Neuron (in vitro differentiated cells): ENCODE measurements around the gene CCSER1.
"Not testable (repeated sequence)": the region's sequence is repeated elsewhere in the genome, so short reads cannot be mapped to it uniquely, and the experiment has no call there.

Experiments used
- H2AFZ ChIP-seq: one replicate; pipeline ENCODE4 v1.6.1; 2013; ENCODE audit warnings: low read depth, mild to moderate bottlenecking, inconsistent platforms, low read length, moderate library complexity
- H3K27me3 ChIP-seq: one replicate; pipeline ENCODE4 v1.6.1; 2013; ENCODE audit warnings: low read length; ENCODE audit not compliant: insufficient read depth
- H3K36me3 ChIP-seq: one replicate; pipeline ENCODE4 v1.6.1; 2013; ENCODE audit warnings: low read length; ENCODE audit not compliant: insufficient read depth
- H3K4me1 ChIP-seq: one replicate; pipeline ENCODE4 v1.6.1; 2013; ENCODE audit warnings: low read length; ENCODE audit not compliant: insufficient read depth
- H3K4me3 ChIP-seq: 2 replicates; pipeline ENCODE4 v1.5.1; 2013; ENCODE audit warnings: mild to moderate bottlenecking, low read length, moderate library complexity
- H3K9me3 ChIP-seq: one replicate; pipeline ENCODE4 v1.6.1; 2013; ENCODE audit warnings: low read length

CCSER1 gene

DNA sequence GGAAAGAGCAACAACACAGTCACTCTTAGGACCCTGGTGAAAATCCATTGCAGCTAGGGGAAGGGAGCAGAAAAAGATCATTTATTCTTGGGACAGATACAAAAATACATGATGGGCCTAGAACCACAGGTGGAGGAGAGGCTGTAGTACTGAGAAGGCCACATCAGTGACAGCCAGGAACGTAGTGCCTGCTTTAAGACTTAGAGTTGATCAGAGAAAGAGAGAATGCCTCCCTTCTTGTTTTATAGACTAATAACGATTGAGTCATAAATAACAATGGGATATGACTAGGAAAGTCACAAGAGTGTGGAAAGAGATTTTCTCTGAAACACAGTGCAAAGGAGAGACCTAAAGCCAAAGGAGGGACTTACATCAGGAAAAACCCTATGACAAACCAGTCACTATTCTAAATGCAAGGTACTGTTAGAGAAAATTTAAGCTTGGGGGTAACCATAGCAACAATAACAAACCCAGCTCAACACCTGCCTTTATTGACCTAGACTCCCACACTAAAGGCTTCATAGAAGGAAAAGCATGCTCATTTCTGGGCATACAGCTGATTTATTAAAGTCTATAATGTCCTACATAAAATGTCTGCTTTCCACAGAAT is 1161.6 kb downstream of the CCSER1 start:
- no peaks in the 10 kb centered on the region for H3K9me3 ChIP-seq
- H3K36me3 ChIP-seq: no peaks in the 10 kb centered on the region
- H3K4me3 ChIP-seq: no peak overlapping the region
- no peaks in the 10 kb centered on the region for H3K4me1 ChIP-seq
- no peak overlapping the region for H2AFZ ChIP-seq
- no peaks in the 10 kb centered on the region for H3K27me3 ChIP-seq

DNA sequence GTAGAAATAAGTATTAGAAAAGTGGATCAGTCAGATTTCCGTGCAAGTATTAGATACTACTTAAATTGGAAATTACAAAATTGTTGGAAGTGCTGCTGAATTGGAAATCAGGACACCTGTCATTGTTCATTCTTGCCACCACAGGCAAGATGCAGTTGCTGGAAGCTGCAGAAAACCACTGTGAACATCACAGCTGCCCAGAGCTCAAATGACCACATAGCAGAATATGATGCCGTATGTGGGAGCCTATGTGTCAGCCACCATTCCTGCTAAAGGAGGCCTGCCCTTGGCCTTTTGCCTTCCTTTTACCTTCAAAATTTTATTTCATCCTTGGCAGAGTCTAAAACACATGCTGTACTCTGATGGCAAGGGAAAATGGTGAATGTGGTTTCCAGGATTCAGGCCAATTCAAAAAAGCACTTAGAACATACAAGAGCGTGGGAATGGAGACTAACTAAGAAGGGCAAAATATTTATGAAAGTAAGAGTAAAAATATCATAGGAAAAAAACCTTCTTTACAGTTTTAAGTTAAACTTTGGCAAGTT is 1171.0 kb downstream of the CCSER1 start:
- Histone ChIP-seq H3K9me3 (no peaks in the 10 kb centered on the region), H3K4me3 (no peak overlapping the region), H3K27me3 (no peaks in the 10 kb centered on the region), H3K4me1 (peaks cover 5% of the 10 kb centered on the region), H3K36me3 (no peaks in the 10 kb centered on the region), H2AFZ (no peak overlapping the region)

DNA sequence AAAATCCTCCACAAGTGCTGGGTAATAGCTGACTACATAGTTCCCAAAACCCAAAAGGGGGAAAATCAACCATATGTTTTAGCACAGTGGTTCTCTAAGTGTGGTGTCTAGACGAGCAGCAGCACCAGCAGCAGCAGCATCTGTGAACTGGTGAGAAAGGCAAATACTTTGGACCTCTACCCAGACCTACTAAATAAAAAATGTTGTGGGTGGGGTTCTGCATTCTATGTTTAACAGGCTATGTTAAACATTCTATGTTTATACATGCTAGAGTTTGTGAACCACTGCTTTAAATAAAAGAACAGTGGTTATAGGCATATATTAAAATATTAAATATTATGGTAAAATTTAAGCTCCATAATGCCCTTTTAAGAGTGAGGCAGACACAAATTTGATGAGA is 1171.6 kb downstream of the CCSER1 start:
- no peak overlapping the region for H3K4me3 ChIP-seq
- H3K36me3 ChIP-seq: no peaks in the 10 kb centered on the region
- no peaks in the 10 kb centered on the region for H3K27me3 ChIP-seq
- peaks cover 5% of the 10 kb centered on the region for H3K4me1 ChIP-seq
- H2AFZ ChIP-seq: no peak overlapping the region
- no peaks in the 10 kb centered on the region for H3K9me3 ChIP-seq

DNA sequence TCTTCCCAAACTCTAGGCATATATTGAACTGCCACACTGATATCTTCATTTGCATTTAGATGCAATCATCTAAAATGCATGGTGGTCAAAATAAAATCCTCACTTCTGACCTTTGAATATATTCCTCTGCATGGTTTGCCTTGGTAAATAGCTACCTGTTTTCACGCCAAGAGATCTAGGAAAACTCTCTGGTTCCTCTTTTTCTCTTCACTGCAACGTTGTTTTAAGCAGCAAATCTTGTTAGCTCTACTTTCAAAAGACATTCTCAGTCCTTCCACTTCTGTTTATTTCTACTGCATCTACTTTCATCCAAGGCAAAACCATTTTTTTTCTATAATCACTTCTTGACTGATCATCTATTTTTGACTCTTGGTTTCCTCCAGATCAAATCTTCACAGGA is 1174.9 kb downstream of the CCSER1 start:
- H3K4me1 ChIP-seq: peaks cover 2% of the 10 kb centered on the region
- H3K4me3 ChIP-seq: no peak overlapping the region
- H3K9me3 ChIP-seq: no peaks in the 10 kb centered on the region
- H2AFZ ChIP-seq: no peak overlapping the region
- H3K27me3 ChIP-seq: no peaks in the 10 kb centered on the region
- no peaks in the 10 kb centered on the region for H3K36me3 ChIP-seq

DNA sequence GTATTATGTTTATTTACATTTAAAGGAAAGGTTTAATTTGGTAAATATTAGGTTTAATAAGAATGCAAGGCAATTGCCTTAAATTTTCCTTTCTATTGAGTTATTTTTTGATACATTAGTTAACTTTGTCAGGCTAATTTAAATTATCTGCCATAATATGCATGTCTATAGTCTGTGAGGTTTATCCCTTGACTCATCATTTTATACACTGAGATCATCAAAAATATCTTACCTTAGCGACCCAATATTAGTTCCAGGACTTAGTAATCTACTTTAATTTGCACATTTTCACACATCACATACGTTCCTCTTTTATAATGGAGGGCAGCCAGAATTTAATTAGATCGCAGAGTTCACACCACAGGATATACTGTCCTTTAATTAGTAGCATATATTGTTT is 1177.1 kb downstream of the CCSER1 start:
- Histone ChIP-seq H3K27me3 (no peaks in the 10 kb centered on the region), H2AFZ (no peak overlapping the region), H3K4me1 (no peaks in the 10 kb centered on the region), H3K9me3 (no peaks in the 10 kb centered on the region), H3K4me3 (no peak overlapping the region), H3K36me3 (no peaks in the 10 kb centered on the region)

DNA sequence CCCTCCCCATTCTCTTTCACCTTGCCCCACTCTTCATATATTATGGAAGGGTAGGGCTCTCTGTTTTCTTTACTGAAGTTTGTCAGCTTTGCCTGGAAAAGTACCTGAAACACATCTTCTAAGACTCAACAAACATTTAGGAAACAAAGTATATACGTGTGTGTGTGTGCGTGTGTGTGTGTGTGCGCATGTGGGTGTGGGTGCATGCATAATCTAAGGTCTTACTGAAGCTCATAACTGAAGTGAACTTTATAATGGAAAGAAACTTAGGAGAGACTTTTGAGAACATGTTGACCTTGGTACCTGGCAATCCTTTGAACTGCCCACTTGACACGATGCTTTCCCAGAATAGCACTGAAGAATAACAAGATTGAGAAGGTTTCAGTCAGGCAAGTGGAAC is 1190.2 kb downstream of the CCSER1 start:
- no peak overlapping the region for H3K4me3 ChIP-seq

DNA sequence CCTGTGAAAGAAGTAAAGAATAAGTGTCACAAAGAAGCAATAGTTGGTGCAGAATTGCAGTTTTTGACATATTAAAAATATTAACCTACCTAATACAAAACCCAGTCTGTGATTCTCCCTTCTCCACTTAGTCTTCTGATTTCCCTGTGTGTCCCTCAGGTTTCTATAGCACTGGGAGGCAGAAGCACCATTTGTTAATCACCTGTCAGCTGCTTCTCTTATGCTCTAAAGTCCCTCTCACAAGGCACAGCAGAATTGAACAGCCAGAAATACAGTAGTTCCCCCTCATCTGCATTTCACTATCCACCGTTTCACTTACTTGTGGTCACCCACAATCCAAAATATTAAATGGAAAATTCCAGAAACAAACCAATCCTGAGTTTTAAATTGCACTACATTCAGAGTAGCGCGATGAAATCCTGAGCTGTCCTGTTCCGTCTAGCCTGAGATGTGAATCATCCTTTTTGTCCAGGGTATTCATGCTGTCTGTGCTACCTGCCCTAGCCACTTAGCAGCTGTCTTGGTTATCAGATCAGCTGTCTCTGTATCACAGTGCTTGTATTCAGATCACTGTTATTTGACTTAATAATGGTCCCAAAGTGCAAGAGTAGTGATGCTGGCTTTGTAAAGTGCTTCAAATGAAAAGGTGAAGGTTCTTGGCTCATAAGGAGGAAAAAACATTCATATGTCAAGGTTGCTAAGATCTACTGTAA is 1192.5 kb downstream of the CCSER1 start:
- H3K9me3 ChIP-seq: no peaks in the 10 kb centered on the region
- H3K36me3 ChIP-seq: no peaks in the 10 kb centered on the region
- no peak overlapping the region for H3K4me3 ChIP-seq
- H3K27me3 ChIP-seq: no peaks in the 10 kb centered on the region
- no peaks in the 10 kb centered on the region for H3K4me1 ChIP-seq
- no peak overlapping the region for H2AFZ ChIP-seq

More for the DNA sequence above, 1190.2 kb downstream of the CCSER1 start:
- Histone ChIP-seq H3K27me3 (no peaks in the 10 kb centered on the region), H3K4me1 (no peaks in the 10 kb centered on the region), H3K9me3 (no peaks in the 10 kb centered on the region), H2AFZ (no peak overlapping the region), H3K36me3 (no peaks in the 10 kb centered on the region)

DNA sequence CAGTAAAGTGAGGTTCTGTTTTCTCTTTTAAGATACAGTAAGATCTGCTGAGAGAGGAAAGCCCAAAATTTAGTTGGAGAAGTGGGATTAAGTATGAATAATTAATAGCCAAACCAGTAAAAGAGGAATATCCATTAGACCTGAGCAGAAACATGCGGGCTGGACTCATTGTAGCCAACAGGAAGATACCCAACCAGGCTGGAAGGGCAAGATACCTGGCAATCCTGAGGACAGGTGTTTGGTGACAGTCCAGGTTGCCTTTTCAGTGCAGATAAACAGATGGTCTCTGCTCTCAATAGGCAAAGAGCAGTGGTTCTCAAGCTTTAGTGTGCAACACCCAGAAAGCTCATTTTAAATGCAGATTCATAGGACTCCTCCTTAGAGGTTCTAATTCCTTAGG is 1195.8 kb downstream of the CCSER1 start:
- Histone ChIP-seq H2AFZ (no peak overlapping the region), H3K27me3 (no peaks in the 10 kb centered on the region), H3K4me1 (no peaks in the 10 kb centered on the region), H3K36me3 (no peaks in the 10 kb centered on the region), H3K4me3 (no peak overlapping the region), H3K9me3 (peaks cover 2% of the 10 kb centered on the region)

DNA sequence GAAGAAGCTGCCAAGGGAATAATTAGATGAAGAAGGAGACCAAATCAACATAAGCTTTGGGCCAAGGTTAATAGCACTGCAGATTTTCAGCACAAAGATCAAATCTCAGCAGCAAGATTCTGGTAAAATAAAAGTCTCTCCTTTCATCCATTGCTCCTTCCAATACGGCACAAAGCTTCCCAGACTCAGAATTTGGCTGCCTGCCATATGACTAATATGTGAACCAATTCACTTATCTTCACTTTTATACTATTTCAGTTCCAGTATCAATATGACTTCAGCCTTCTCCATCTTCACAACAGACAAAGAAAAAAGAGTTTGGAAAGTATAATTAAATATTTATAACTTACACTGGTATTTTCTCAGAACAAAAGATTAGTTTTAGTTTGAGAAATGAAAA is 1198.3 kb downstream of the CCSER1 start:
- no peaks in the 10 kb centered on the region for H3K27me3 ChIP-seq
- H3K4me1 ChIP-seq: no peaks in the 10 kb centered on the region
- peaks cover 2% of the 10 kb centered on the region for H3K9me3 ChIP-seq
- no peaks in the 10 kb centered on the region for H3K36me3 ChIP-seq
- H3K4me3 ChIP-seq: no peak overlapping the region
- no peak overlapping the region for H2AFZ ChIP-seq

DNA sequence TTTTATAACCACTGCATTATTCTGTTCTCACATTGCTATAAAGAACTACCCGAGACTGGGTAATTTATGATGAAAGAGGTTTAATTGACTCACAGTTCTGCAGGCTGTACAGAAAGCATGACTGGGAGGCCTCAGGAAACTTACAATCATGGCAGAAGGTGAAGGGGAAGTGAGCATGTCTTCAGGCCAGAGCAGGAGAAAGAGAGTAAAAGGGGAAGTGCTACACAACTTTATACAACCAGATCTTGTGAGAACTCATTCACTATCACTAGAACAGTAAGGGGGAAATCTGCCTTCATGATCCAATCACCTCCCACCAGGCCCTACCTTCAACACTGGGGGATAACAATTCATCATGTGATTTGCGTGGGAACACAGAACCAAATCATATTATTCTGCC is 1199.0 kb downstream of the CCSER1 start:
- not testable (repeated sequence) for H3K4me1 ChIP-seq, H2AFZ ChIP-seq, H3K36me3 ChIP-seq, H3K4me3 ChIP-seq, H3K27me3 ChIP-seq, H3K9me3 ChIP-seq

DNA sequence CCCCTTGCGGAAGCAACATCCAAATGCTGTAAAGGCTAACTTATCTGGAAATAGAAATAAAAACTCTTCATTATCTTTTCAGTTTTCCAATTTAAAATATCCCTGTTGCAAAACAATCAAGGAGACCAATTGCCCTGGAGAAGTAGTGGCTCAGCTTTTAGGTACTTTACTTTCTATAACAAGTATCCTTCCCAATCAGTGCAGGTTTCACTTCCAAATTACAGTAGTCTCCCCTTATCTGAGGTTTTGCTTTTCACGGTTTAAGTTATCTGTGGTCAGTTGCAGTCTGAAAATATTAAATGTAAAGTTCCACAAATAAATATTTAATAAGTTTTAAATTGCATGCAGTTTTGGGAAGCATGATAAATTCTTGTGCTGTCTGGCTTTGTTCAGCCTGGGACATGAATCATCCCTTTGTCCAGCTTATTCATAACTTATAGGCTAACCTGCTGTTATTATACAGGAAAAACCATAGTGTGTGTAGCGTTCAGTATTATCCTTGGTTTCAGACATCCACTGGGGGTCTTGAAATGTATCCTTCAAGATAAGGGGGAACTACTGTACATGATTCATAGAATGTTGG is 1203.5 kb downstream of the CCSER1 start:
- Histone ChIP-seq H3K4me1 (no peaks in the 10 kb centered on the region), H3K4me3 (no peak overlapping the region), H3K36me3 (no peaks in the 10 kb centered on the region), H3K27me3 (no peaks in the 10 kb centered on the region), H3K9me3 (peaks cover 2% of the 10 kb centered on the region), H2AFZ (no peak overlapping the region)

DNA sequence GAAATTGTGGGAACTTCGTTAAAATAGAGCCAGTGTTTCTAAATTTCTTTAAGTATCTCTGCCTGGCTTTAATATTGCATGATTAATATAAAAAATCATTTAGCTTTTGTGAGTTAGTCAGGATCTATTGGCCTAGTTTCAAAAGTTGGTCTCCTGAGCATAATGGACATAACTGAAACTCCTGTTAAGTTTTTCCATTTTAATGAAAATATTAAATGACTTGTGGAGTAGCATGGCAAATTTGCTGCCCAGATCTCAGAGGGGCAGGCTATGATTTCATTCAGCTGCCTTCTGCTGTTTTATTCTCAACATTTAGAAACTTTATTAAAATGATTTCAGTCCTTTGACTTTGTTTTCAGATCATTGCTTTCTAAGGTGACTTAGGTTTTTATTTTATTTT is 1213.6 kb downstream of the CCSER1 start:
- no peaks in the 10 kb centered on the region for H3K4me1 ChIP-seq
- H3K9me3 ChIP-seq: no peaks in the 10 kb centered on the region
- no peak overlapping the region for H2AFZ ChIP-seq
- no peak overlapping the region for H3K4me3 ChIP-seq
- no peaks in the 10 kb centered on the region for H3K27me3 ChIP-seq
- no peaks in the 10 kb centered on the region for H3K36me3 ChIP-seq

DNA sequence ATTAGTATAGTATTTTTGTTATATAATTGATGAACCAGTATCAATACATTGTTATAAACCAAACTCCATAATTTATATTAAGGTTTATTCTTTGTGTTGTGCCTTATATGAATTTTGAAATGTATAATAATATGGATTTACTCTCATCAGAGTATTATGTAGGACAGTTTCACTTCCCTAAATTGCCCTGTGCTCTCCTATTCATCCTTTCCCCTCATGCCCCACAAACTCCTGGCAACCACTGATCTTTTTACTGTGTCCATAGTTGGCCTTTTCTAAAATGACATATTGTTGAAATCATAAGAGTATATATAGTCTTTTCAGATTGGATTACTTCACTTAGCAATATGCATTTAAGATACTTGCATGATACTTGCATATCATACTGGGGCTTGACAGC is 1218.4 kb downstream of the CCSER1 start:
- Histone ChIP-seq H3K27me3 (no peaks in the 10 kb centered on the region), H3K36me3 (no peaks in the 10 kb centered on the region), H3K4me1 (no peaks in the 10 kb centered on the region), H2AFZ (no peak overlapping the region), H3K4me3 (no peak overlapping the region), H3K9me3 (no peaks in the 10 kb centered on the region)
